Spleen (tissue), 11 donors: ENCODE measurements around the gene TENT4B. TPM values are rescaled to one million over a fixed set of nuclear protein-coding genes. Genes with fewer than 3 reads are reported as not detected.

ENCODE experiments used
- DNase-seq: peaks from one replicate; pipeline ENCODE4 v3.0.0-alpha.2; 2020
- H3K27ac ChIP-seq, 8 donors: fragments of 200-600 bp; sonication (generic) in 7 of 8; 1 replicate in 4 of 8; 2 replicates in 4 of 8; pipeline versions ENCODE4 v1.5.0 to v1.8.0; 2016 to 2021; ENCODE audit warnings: inconsistent platforms in 4 of 8, mild to moderate bottlenecking in 4 of 8, moderate library complexity in 1 of 8
- H3K27me3 ChIP-seq, 7 donors: fragments of 200-600 bp; sonication (generic) in 6 of 7; replicated peaks in 1 of 7; 1 replicate in 4 of 7; 2 replicates in 3 of 7; pipeline versions ENCODE4 v1.5.0 to v1.8.0; 2016 to 2021; ENCODE audit warnings: inconsistent platforms in 3 of 7, mild to moderate bottlenecking in 1 of 7
- H3K36me3 ChIP-seq, 6 donors: fragments of 200-600 bp; sonication (generic) in 5 of 6; 1 replicate in 4 of 6; 2 replicates in 2 of 6; pipeline versions ENCODE4 v1.5.0 to v1.8.0; 2016 to 2021; ENCODE audit warnings: inconsistent platforms in 2 of 6
- H3K4me1 ChIP-seq, 6 donors: fragments of 200-600 bp; sonication (generic) in 5 of 6; 1 replicate in 3 of 6; 2 replicates in 3 of 6; pipeline versions ENCODE4 v1.5.0 to v1.8.0; 2016 to 2021; ENCODE audit warnings: inconsistent platforms in 3 of 6
- H3K4me3 ChIP-seq, 8 donors: fragments of 200-600 bp; sonication (generic) in 7 of 8; 1 replicate in 4 of 8; 2 replicates in 4 of 8; pipeline versions ENCODE4 v1.5.0 to v1.8.0; 2016 to 2021; ENCODE audit warnings: inconsistent platforms in 4 of 8, mild to moderate bottlenecking in 4 of 8, moderate library complexity in 2 of 8
- H3K9me3 ChIP-seq, 8 donors: fragments of 200-600 bp; sonication (generic) in 7 of 8; 1 replicate in 4 of 8; 2 replicates in 4 of 8; pipeline versions ENCODE4 v1.5.0 to v1.8.0; 2016 to 2021; ENCODE audit warnings: inconsistent platforms in 4 of 8
- POLR2A ChIP-seq, 3 donors: fragments of 450-650 bp; IDR thresholded peaks; one replicate each; pipeline ENCODE4 v1.5.1; 2017; ENCODE audit warnings: antibody characterized with exemption in 3 of 3, mild to moderate bottlenecking in 1 of 3
- POLR2AphosphoS5 ChIP-seq, 3 donors: sonication (generic); formaldehyde crosslinking; IDR thresholded peaks; one replicate each; pipeline ENCODE4 v1.5.1; 2017; ENCODE audit warnings: antibody characterized with exemption in 3 of 3
- WGBS, 5 donors: extraction: QIAGEN DNeasy Blood & Tissue Kit in 3 of 5; methylation state at CpG; one replicate each; pipeline versions ENCODE4 v1.1.5 to v1.1.7; 2013 to 2018; 5-methylcytosine and 5-hydroxymethylcytosine counted together
- intact Hi-C: fragments of 100-400 bp; cut with DNase I; formaldehyde crosslinking; loops from one replicate; pipeline ENCODE4 v1.15.0; 2023; ENCODE audit warnings: low total_unique reads
- polyA plus RNA-seq, 3 donors: library from polyadenylated mRNA; stranded (reverse); fragments of 200-250 nt; gene quantifications; one replicate each; pipeline ENCODE4 v1.2.1, GENCODE V29; 2013
- total RNA-seq, 7 donors: library from RNA; depleted of rRNA in 3 of 7; stranded (reverse); fragments of >200 nt in 3 of 7; fragmentation: NEBNext Ultra II Directional in 4 of 7; extraction: Animal tissue kit (Norgen Biotek cat#: 25700) in 4 of 7; gene quantifications; one replicate each; pipeline versions ENCODE4 v1.1.0 to v1.2.1, GENCODE V29; 2016 to 2021
- TF ChIP-seq, protein P1 (sequence below), 11 experiments: fragments of 200-600 bp in 7 of 11; fragments of 450-650 bp in 4 of 11; sonication (generic) in 4 of 11; IDR thresholded peaks in 8 of 11; conservative IDR thresholded peaks in 3 of 11; 1 replicate in 7 of 11; 2 replicates in 4 of 11; pipeline versions ENCODE4 v1.4.0 to v1.8.0; 2016 to 2021; ENCODE audit warnings: antibody characterized with exemption in 11 of 11, inconsistent platforms in 4 of 11, mild to moderate bottlenecking in 1 of 11
- donor health status: healthy with polysubstance abuse.
- donor health status: DM: no; HTN: no; CAD: no; lungs with moderate emphysema.
- donor health status: DM: no; HTN: no; CAD: no.
- donor health status: Bipolar disorder and iron deficiency.
- donor health status: healthy.
- donor health status: DM: no; HTN: no; CAD: no.
- donor health status: DM: yes; HTN: yes; CAD: no.

Gene TENT4B
- total and polyA plus RNA-seq, 10 donors: 4.2 to 16.4 (median 12.1) TPM

DNA sequence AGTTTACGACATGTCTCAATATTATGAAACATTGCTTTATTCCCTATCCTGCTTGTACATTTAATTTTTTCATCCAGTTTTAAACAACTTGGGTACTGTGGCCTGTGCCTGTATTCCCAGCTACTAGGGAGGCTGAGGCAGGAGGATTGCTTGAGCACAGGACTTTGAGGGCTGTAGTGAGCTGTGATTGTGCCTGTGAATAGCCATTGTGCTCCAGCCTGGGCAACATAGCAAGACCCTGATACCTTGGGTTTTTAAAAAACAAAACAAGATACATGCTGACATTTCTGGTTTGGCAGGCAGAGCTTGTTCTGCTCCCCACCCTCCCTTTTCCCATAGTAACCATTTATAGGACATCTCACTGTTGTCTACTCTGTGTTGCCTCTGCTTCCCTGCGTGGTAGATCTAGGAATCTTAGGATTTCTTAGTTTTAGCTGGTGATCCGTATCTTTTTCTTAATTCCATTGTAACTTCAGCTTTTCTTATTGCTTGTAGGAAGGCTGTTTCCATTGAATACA is 35.6 kb downstream of the TENT4B start:
- 82 to 90% (median 87%) methylated on average over 3 of the region's 3 CpGs for WGBS, 5 donors
- DNase-seq: no peak
- TF ChIP-seq POLR2AphosphoS5 (IDR thresholded peaks at IDR 0.05): no peak
- TF ChIP-seq, protein P1, sequence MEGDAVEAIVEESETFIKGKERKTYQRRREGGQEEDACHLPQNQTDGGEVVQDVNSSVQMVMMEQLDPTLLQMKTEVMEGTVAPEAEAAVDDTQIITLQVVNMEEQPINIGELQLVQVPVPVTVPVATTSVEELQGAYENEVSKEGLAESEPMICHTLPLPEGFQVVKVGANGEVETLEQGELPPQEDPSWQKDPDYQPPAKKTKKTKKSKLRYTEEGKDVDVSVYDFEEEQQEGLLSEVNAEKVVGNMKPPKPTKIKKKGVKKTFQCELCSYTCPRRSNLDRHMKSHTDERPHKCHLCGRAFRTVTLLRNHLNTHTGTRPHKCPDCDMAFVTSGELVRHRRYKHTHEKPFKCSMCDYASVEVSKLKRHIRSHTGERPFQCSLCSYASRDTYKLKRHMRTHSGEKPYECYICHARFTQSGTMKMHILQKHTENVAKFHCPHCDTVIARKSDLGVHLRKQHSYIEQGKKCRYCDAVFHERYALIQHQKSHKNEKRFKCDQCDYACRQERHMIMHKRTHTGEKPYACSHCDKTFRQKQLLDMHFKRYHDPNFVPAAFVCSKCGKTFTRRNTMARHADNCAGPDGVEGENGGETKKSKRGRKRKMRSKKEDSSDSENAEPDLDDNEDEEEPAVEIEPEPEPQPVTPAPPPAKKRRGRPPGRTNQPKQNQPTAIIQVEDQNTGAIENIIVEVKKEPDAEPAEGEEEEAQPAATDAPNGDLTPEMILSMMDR (IDR thresholded peaks at IDR 0.05 in 8 of 11, conservative IDR thresholded peaks at IDR 0.05 in 3 of 11): no peak
- TF ChIP-seq POLR2A (IDR thresholded peaks at IDR 0.05): no peak
- H3K4me1 ChIP-seq: peaks cover 0 to 86% (median 24%) of the 10 kb centered on the region in 6 donors
- no peak overlapping the region for H3K27ac ChIP-seq
- H3K9me3 ChIP-seq: no peaks in the 10 kb centered on the region
- intact Hi-C loops: no loop called here
- no peak overlapping the region for H3K4me3 ChIP-seq
- H3K36me3 ChIP-seq: no peaks in the 10 kb centered on the region
- H3K27me3 ChIP-seq: no peaks in the 10 kb centered on the region

DNA sequence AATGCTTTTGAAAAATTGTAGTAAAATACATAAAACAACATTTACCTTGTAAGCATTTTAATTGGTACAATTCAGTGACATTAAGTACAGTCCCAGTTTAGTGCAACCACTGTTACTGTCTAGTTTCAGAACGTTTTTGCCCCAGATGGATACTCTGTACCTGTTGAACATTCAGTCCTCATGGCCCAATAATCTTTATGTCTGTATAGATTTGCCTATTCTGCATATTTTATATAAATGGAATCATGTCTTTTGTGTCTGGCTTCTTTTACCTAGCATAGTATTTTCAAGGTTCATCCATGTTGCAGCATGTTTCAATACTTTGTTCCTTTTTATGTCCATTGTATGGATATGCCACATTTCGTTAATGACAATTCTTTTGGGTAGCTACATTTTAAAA is 37.2 kb downstream of the TENT4B start:
- DNase-seq: no peak
- TF ChIP-seq POLR2AphosphoS5 (IDR thresholded peaks at IDR 0.05) (no peak), POLR2A (IDR thresholded peaks at IDR 0.05) (no peak)
- TF ChIP-seq, protein P1 (IDR thresholded peaks at IDR 0.05 in 8 of 11, conservative IDR thresholded peaks at IDR 0.05 in 3 of 11): no peak
- Histone ChIP-seq H3K27ac (no peak overlapping the region), H3K4me1 (peaks cover 4 to 86% (median 32%) of the 10 kb centered on the region in 6 donors), H3K9me3 (no peaks in the 10 kb centered on the region), H3K36me3 (no peaks in the 10 kb centered on the region), H3K4me3 (no peak overlapping the region), H3K27me3 (no peaks in the 10 kb centered on the region)
- WGBS, 5 donors: 79 to 95% (median 92%) methylated on average over 2 of the region's 2 CpGs
- intact Hi-C loops: no loop called here

DNA sequence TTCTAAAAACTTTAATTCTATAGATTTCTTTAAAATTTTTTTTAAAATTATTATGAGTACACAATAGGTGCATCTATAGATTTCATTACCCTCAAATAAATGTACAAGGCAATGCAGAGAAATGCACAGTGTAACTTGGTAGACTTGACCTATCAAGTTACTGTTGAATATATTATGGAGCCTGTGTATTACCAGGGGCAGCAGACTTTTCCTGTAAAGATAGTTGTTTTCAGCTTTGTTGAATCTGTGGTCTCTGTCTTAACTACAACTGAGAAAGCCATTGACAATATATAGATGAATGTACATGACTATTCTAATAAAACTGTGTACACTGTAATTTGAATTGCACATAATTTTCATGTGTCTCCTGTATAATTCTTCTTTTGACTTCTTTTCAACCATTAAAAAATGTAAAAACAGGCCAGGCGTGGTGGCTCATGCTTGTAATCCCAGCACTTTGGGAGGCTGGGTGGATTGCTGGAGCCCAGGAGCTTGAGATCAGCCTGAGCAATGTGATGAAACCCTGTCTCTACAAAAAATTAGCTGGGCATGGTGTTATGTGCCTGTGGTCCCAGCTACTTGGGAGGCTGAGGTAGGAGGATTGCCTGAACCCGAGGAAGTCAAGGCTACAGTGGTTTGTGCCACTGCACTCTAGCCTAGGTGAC is 39.4 kb downstream of the TENT4B start:
- no peaks in the 10 kb centered on the region for H3K9me3 ChIP-seq
- H3K27ac ChIP-seq: no peak overlapping the region
- 83 to 100% (median 98%) methylated on average over 2 of the region's 2 CpGs for WGBS, 5 donors
- H3K4me3 ChIP-seq: no peak overlapping the region
- TF ChIP-seq POLR2AphosphoS5 (IDR thresholded peaks at IDR 0.05) (no peak), POLR2A (IDR thresholded peaks at IDR 0.05) (no peak)
- TF ChIP-seq, protein P1 (IDR thresholded peaks at IDR 0.05 in 8 of 11, conservative IDR thresholded peaks at IDR 0.05 in 3 of 11): no peak
- no peak for DNase-seq
- H3K36me3 ChIP-seq: no peaks in the 10 kb centered on the region
- intact Hi-C loops: no loop called here
- H3K27me3 ChIP-seq: no peaks in the 10 kb centered on the region
- H3K4me1 ChIP-seq: peaks cover 20 to 93% (median 47%) of the 10 kb centered on the region in 6 donors

DNA sequence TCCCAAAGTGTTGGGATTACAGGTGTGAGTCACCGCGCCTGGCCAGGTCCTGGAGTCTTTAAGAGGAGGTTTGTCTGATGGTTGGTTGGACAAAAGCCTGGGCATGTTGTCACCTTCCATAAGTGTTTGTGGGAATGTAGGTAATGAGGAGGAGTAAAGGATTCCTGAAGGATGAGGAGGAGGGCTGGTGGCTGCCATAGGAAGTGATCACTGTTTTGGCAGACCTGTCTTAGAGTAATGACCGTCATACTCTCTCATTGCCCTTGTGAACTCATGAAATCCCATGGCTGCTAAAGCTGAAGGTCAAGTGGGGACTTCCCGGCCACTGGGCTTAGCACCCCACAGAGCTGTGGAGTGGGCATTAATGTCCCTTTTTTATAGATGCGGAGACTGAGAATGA is 40.5 kb downstream of the TENT4B start:
- no peaks in the 10 kb centered on the region for H3K27me3 ChIP-seq

More for the DNA sequence above, 40.5 kb downstream of the TENT4B start:
- Histone ChIP-seq H3K4me3 (no peak overlapping the region), H3K9me3 (no peaks in the 10 kb centered on the region), H3K27ac (peak overlapping the region in 1 of 8 donors; percentile 21), H3K4me1 (peaks cover 20 to 93% (median 48%) of the 10 kb centered on the region in 6 donors), H3K36me3 (no peaks in the 10 kb centered on the region)
- no peak for DNase-seq
- intact Hi-C loops: no loop called here
- TF ChIP-seq POLR2AphosphoS5 (IDR thresholded peaks at IDR 0.05) (no peak), POLR2A (IDR thresholded peaks at IDR 0.05) (no peak)
- TF ChIP-seq, protein P1 (IDR thresholded peaks at IDR 0.05 in 8 of 11, conservative IDR thresholded peaks at IDR 0.05 in 3 of 11): no peak
- WGBS, 5 donors: 66 to 79% (median 73%) methylated on average over 5 of the region's 5 CpGs
